BLaER1 treated with 17β-estradiol and CSF1 and Interleukin-3, amounts not matched to agents 10 nM and 100 nM (cell line): ENCODE data around the gene ESR2.

Experiments
- H3K27ac ChIP-seq, 11 experiments: shearing (Covaris generic); formaldehyde crosslinking; 2 replicates each; pipeline ENCODE4 v1.8.1; 2022
- H3K27me3 ChIP-seq, 11 experiments: shearing (Covaris generic); formaldehyde crosslinking; 2 replicates each; pipeline ENCODE4 v1.8.1; 2022
- H3K36me3 ChIP-seq, 11 experiments: shearing (Covaris generic); formaldehyde crosslinking; 2 replicates each; pipeline ENCODE4 v1.8.1; 2022
- H3K4me1 ChIP-seq, 10 experiments: shearing (Covaris generic); formaldehyde crosslinking; 2 replicates each; pipeline ENCODE4 v1.8.1; 2022
- H3K4me2 ChIP-seq, 11 experiments: shearing (Covaris generic); formaldehyde crosslinking; 2 replicates each; pipeline ENCODE4 v1.8.1; 2022
- H3K4me3 ChIP-seq, 10 experiments: shearing (Covaris generic); formaldehyde crosslinking; 2 replicates each; pipeline ENCODE4 v1.8.1; 2022
- H3K9ac ChIP-seq, 11 experiments: shearing (Covaris generic); formaldehyde crosslinking; 2 replicates each; pipeline ENCODE4 v1.8.1; 2022
- H3K9me3 ChIP-seq, 11 experiments: shearing (Covaris generic); formaldehyde crosslinking; replicated peaks in 1 of 11; 2 replicates each; pipeline ENCODE4 v1.8.1; 2022
- H4K20me1 ChIP-seq, 11 experiments: shearing (Covaris generic); formaldehyde crosslinking; 2 replicates each; pipeline ENCODE4 v1.8.1; 2022
- Cebpa-rat ChIP-seq, 11 experiments: shearing (Covaris generic); IDR thresholded peaks; 2 replicates each; pipeline ENCODE4 v1.8.1; 2022

The ESR2 gene

DNA sequence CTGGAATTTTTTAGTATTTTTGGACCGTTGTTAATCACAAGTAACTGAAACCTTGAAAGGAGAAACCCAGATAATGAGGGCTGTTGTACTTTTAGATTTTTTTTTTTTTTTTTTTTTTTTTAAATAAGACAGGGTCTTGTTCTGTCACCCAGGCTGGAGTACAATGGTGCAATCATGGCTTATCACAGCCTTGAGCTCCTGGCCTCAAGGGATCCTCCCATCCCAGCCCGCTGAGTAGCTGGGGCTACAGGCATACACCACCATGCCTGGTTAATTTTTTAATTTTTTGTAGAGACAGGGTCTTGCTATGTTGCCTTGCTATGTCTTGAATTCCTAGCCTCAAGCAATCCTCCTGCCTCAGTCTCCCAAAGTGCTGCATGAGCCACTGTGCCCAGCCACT, 229.7 kb downstream of the ESR2 start:
- H3K4me1 ChIP-seq: no peaks in the 10 kb centered on the region; a peak in 1 of 20 replicates
- H4K20me1 ChIP-seq: no peaks in the 10 kb centered on the region
- H3K4me3 ChIP-seq: no peak overlapping the region
- no peak for TF ChIP-seq Cebpa-rat (IDR thresholded peaks at IDR 0.05)
- no peak overlapping the region for H3K4me2 ChIP-seq
- no peaks in the 10 kb centered on the region for H3K9me3 ChIP-seq
- no peaks in the 10 kb centered on the region for H3K27me3 ChIP-seq
- H3K9ac ChIP-seq: no peak overlapping the region
- H3K27ac ChIP-seq: no peak overlapping the region
- peaks cover 0 to 58% (median 23%) of the 10 kb centered on the region in 11 experiments; a peak in 17 of 22 replicates for H3K36me3 ChIP-seq

DNA sequence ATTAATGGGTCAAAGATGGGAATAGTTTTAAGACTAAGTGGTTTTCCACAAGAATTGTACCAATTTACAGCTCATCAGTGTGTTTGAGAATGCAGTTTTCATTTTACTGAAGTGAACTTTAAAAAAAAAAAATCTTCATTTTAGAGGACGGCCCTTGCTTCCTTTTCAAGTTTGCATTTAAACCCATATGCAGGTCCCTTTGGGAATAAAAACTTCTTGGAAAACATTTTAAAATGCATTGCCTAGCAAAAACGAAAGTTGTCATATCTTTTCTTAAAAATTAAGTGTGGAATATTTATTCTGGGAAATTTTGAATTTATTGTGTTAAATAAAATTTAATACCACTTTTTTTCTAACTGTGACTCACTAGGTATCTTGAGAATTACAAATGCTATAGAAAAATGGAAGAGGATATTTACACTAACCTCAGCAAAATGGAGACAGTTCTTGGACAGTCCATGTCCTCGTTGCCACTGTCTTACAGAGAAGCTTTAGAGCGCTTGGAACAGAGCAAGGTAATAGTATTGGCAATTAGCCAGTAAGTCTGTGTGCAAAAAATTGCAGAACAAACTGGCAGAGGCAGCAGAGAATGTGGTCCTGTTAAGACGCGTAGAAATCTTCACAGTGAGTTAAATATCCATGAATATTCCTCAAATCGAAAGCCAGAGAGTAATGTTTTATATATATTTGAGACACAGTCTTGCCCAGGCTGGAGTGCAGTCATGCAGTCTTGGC, 231.6 kb downstream of the ESR2 start:
- no peak overlapping the region for H3K4me2 ChIP-seq
- H3K27ac ChIP-seq: no peak overlapping the region
- no peak overlapping the region for H3K9ac ChIP-seq
- no peaks in the 10 kb centered on the region; a peak in 1 of 20 replicates for H3K4me1 ChIP-seq
- H3K27me3 ChIP-seq: no peaks in the 10 kb centered on the region
- H4K20me1 ChIP-seq: no peaks in the 10 kb centered on the region
- H3K36me3 ChIP-seq: peaks cover 4 to 51% (median 20%) of the 10 kb centered on the region in 11 experiments; a peak in 17 of 22 replicates
- TF ChIP-seq Cebpa-rat (IDR thresholded peaks at IDR 0.05): no peak
- no peaks in the 10 kb centered on the region for H3K9me3 ChIP-seq
- no peak overlapping the region for H3K4me3 ChIP-seq

DNA sequence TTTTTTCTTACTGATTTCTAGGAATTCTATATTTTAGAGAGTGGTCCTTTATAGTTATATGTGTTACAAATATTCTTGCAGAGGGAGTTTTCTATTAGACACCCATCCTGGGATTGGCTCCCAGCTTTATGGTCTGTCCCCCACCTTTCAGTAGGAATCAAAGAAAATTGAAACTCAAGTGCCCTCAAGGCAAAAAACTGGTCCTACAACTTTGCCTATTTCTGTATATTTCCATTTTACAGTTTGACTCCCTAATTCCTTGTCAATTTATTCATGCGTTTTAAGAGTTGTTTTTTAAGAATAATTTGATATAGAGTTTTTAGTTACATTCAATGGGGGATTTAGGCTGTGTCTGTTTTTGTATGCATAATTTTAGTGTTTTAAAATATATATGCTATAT, 232.5 kb downstream of the ESR2 start:
- Histone ChIP-seq H3K4me2 (no peak overlapping the region), H3K4me1 (no peaks in the 10 kb centered on the region; a peak in 1 of 20 replicates), H4K20me1 (no peaks in the 10 kb centered on the region), H3K9me3 (no peaks in the 10 kb centered on the region), H3K27me3 (no peaks in the 10 kb centered on the region), H3K36me3 (peaks cover 9 to 49% (median 20%) of the 10 kb centered on the region in 11 experiments; a peak in 17 of 22 replicates), H3K9ac (no peak overlapping the region), H3K4me3 (no peak overlapping the region), H3K27ac (no peak overlapping the region)
- no peak for TF ChIP-seq Cebpa-rat (IDR thresholded peaks at IDR 0.05)

DNA sequence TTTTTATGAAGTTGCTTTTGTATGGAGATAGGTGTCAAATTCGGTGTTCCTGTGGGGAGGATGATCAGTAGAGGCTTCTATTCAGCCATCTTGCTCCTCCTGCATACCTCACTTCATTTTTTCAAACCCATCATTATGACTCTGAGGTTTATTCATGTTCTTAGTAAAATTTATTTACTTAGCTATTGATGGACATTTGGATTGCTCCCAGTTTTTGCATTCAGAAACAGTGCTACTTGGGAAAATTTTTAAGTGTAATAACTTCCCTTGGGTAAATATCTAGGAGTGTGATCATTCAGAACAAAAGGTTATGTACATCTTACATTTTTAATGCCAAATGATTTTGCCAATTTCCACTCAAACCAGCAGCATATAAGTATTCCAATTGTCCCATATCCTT, 233.1 kb downstream of the ESR2 start:
- Histone ChIP-seq H3K27ac (no peak overlapping the region), H3K27me3 (no peaks in the 10 kb centered on the region), H3K36me3 (peaks cover 9 to 44% (median 19%) of the 10 kb centered on the region in 11 experiments; a peak in 18 of 22 replicates), H3K4me3 (no peak overlapping the region), H3K4me1 (no peaks in the 10 kb centered on the region; a peak in 1 of 20 replicates), H3K4me2 (no peak overlapping the region), H3K9ac (no peak overlapping the region), H4K20me1 (no peaks in the 10 kb centered on the region), H3K9me3 (no peaks in the 10 kb centered on the region)
- no peak for TF ChIP-seq Cebpa-rat (IDR thresholded peaks at IDR 0.05)

DNA sequence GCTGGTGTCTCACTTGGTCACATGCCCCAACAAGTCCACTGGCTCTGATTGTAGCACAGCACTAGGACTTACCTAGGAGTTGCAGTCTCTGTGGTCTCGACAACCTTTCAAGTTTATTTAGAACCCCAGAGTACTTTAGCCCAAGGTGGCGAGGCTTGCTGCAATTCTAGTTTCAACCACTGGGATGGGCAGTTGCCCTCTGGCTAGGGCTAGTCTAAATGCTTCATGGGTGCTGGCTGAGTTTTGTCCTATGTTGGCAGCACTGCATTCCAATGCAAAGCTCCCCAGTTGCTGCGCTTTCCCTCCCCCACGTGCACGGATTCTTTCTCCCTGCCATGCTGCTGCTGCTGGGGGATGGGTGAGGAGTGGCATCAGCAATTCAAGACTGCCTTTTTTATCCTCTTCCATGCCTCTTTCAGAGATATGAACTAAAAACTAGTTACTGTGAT, 233.5 kb downstream of the ESR2 start:
- no peak overlapping the region for H3K4me2 ChIP-seq
- no peaks in the 10 kb centered on the region for H3K27me3 ChIP-seq
- H3K27ac ChIP-seq: no peak overlapping the region
- peaks cover 9 to 45% (median 22%) of the 10 kb centered on the region in 11 experiments; a peak in 18 of 22 replicates for H3K36me3 ChIP-seq
- no peaks in the 10 kb centered on the region; a peak in 1 of 20 replicates for H3K4me1 ChIP-seq
- no peak overlapping the region for H3K4me3 ChIP-seq
- TF ChIP-seq Cebpa-rat (IDR thresholded peaks at IDR 0.05): no peak
- no peak overlapping the region for H3K9ac ChIP-seq
- H3K9me3 ChIP-seq: no peaks in the 10 kb centered on the region
- H4K20me1 ChIP-seq: no peaks in the 10 kb centered on the region

DNA sequence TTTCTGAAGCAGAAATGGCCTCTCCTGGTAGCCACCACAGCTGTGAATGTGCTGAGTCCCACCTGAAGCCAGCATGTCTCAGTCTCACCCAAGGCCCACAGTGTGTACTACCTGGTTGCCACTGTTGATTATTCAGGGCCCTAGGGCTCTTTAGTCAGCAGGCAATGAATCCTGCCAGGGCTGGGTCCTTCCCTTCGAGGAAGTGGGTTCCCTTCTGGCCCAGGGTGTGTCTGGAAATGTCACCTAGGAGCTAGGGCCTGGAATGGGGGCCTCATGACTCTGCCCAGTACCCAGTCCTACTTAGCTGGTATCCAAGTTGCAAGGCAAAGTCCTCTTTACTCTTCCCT, 234.0 kb downstream of the ESR2 start:
- Histone ChIP-seq H3K36me3 (peaks cover 9 to 41% (median 22%) of the 10 kb centered on the region in 11 experiments; a peak in 19 of 22 replicates), H4K20me1 (no peaks in the 10 kb centered on the region), H3K4me2 (no peak overlapping the region), H3K9ac (no peak overlapping the region), H3K9me3 (no peaks in the 10 kb centered on the region), H3K27me3 (no peaks in the 10 kb centered on the region), H3K27ac (no peak overlapping the region), H3K4me3 (no peak overlapping the region), H3K4me1 (no peaks in the 10 kb centered on the region; a peak in 1 of 20 replicates)
- TF ChIP-seq Cebpa-rat (IDR thresholded peaks at IDR 0.05): no peak

DNA sequence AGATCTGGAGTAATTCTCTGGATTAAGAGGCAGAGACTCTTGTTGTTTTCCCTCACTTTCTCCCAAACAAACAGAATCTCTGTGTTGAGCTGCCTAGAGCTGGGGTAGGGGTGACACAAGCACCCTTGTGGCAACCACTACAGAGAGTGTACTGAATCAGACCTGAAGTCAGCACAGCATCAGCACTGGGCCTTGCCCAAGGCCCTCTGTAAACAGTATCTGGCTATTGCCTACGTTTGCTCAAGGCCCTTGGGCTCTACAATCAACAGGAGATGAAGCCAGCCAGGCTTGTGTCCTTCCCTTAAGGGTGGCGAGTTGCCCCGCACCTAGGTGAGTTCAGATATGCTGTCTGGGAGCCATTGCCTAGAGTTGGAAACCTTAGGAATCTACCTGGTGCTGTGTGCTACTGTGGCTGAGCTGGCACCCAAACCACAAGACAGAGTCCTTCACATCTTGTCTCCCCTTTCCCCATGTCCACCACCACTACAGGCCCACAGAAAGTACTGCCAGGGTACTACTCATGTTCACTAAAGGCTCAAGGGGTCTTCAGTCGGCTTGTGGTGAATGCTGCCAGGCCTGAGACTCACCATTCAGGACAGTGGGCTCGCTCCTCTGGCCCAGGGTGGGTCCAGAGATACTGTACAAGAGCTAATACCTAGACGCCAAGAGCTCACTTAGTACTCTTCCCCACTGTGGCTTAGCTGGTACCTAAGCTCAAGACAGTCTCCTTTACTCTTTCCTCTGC, 234.5 kb downstream of the ESR2 start:
- Histone ChIP-seq H3K9ac (no peak overlapping the region), H3K27ac (no peak overlapping the region), H3K9me3 (no peaks in the 10 kb centered on the region), H3K4me3 (no peak overlapping the region), H3K36me3 (peaks cover 9 to 41% (median 22%) of the 10 kb centered on the region in 11 experiments; a peak in 19 of 22 replicates), H3K4me1 (no peaks in the 10 kb centered on the region; a peak in 1 of 20 replicates), H3K27me3 (no peaks in the 10 kb centered on the region), H4K20me1 (no peaks in the 10 kb centered on the region), H3K4me2 (no peak overlapping the region)
- TF ChIP-seq Cebpa-rat (IDR thresholded peaks at IDR 0.05): no peak

DNA sequence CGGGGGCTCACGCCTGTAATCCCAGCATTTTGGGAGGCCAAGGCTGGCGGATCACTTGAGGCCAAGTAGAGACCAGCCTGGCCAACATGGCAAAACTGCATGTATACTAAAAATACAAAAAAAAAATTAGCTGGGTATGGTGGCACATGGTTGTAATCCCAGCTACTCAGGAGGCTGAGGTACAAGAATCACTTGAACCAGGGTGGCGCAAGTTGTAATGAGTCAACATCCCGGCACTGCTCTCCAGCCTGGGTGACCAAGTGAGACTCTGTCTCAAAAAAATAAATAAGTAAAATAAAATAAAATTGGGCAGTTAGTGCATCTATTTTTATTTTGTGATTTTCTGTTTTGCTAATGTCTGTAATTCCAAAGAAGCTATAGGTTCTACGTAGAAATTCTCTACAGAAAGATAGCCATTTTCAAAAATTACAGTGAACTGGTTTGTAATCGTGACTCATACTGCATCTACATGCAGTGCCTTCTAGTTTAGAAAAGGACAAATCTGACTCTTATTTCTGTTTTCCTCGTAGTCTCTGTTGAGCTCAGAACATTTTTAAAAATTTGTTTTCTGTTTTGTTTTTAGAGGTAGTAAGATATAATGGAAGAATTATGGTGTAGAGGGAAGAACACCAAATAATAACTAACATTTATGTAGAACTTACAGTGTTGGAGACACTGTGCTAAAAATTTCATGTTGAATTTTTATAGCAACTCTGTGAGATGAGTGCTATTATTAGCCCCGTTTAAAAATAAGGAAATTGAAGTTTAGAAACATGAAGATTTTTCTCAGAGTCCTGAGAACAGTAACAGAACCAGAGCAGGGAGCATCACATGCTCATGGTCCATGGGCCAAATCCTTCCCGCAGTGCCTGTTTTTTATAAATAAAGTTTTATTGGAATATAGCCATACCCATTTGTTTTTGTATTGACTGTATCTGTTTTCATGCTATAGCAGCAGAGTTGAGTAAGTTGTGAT, 240.2 kb downstream of the ESR2 start:
- H3K4me3 ChIP-seq: no peak overlapping the region
- no peak overlapping the region for H3K27ac ChIP-seq
- no peaks in the 10 kb centered on the region for H3K27me3 ChIP-seq
- no peaks in the 10 kb centered on the region for H3K9me3 ChIP-seq
- H4K20me1 ChIP-seq: no peaks in the 10 kb centered on the region
- TF ChIP-seq Cebpa-rat (IDR thresholded peaks at IDR 0.05): no peak
- H3K4me1 ChIP-seq: no peaks in the 10 kb centered on the region
- H3K4me2 ChIP-seq: no peak overlapping the region
- peaks cover 6 to 54% (median 26%) of the 10 kb centered on the region in 11 experiments; a peak in 20 of 22 replicates for H3K36me3 ChIP-seq
- no peak overlapping the region for H3K9ac ChIP-seq
